Vagina (tissue), 2 donors: Measurements from ENCODE around the gene GRK1.

Source experiments
- CTCF ChIP-seq, 3 experiments: fragments of 450-650 bp in 2 of 3; fragments of 200-600 bp in 1 of 3; sonication (generic) in 1 of 3; IDR thresholded peaks; one replicate each; pipeline ENCODE4 v1.5.1; 2017 to 2019; ENCODE audit warnings: antibody characterized with exemption in 3 of 3, mild to moderate bottlenecking in 2 of 3, moderate library complexity in 2 of 3
- POLR2AphosphoS5 ChIP-seq, 2 donors: sonication (generic); formaldehyde crosslinking; IDR thresholded peaks; one replicate each; pipeline ENCODE4 v1.9.0; 2017; ENCODE audit warnings: antibody characterized with exemption in 2 of 2, mild to moderate bottlenecking in 2 of 2, low read depth in 1 of 2; ENCODE audit not compliant: insufficient read depth in 1 of 2

GRCh38 chr13:113660066-113660465 lies 7.0 kb upstream of the GRK1 start:
- TF ChIP-seq CTCF (IDR thresholded peaks at IDR 0.05) (no peak), POLR2AphosphoS5 (IDR thresholded peaks at IDR 0.05; ENCODE audit: insufficient read depth in 1 of 2, low read depth in 1 of 2) (no peak)
